Kidney (tissue), 14 donors: ENCODE results near the gene SBNO2. TPM values are rescaled to one million over a fixed set of nuclear protein-coding genes. Genes with fewer than 3 reads are reported as not detected.

Source experiments
- DNase-seq, 5 donors: peaks; one replicate each; pipeline ENCODE4 v3.0.0-alpha.2; 2013 to 2020
- FAIRE-seq: peaks from 2 replicates; lab custom pipeline; 2012; peaks lifted over from hg19 to GRCh38; lab: Jason Lieb, UNC
- H3K27ac ChIP-seq, 2 donors: one replicate each; pipeline ENCODE4 v1.7.0; 2013; ENCODE audit warnings: low read depth in 2 of 2, low read length in 2 of 2, inconsistent platforms in 1 of 2
- H3K27me3 ChIP-seq: one replicate; pipeline ENCODE4 v1.7.1; 2013; ENCODE audit warnings: low read length, inconsistent platforms; ENCODE audit not compliant: control insufficient read depth, insufficient read depth
- H3K36me3 ChIP-seq, 3 donors: one replicate each; pipeline versions ENCODE4 v1.7.0 to v1.7.1; 2013; ENCODE audit warnings: low read length in 3 of 3, control low read depth in 1 of 3, inconsistent platforms in 1 of 3; ENCODE audit not compliant: insufficient read depth in 3 of 3, control insufficient read depth in 2 of 3
- H3K4me1 ChIP-seq, 3 donors: one replicate each; pipeline versions ENCODE4 v1.7.0 to v1.7.1; 2013; ENCODE audit warnings: low read length in 3 of 3, inconsistent platforms in 1 of 3, low read depth in 1 of 3; ENCODE audit not compliant: control insufficient read depth in 2 of 3, insufficient read depth in 2 of 3
- H3K4me3 ChIP-seq, 3 donors: one replicate each; pipeline versions ENCODE4 v1.7.0 to v1.8.1; 2013; ENCODE audit warnings: low read length in 3 of 3, control low read depth in 1 of 3, inconsistent platforms in 1 of 3
- H3K9ac ChIP-seq, 3 donors: one replicate each; pipeline versions ENCODE4 v1.7.0 to v1.7.1; 2013; ENCODE audit warnings: low read length in 3 of 3, control low read depth in 1 of 3, inconsistent platforms in 1 of 3
- H3K9me3 ChIP-seq, 3 donors: one replicate each; pipeline versions ENCODE4 v1.7.0 to v1.7.1; 2013; ENCODE audit warnings: low read length in 3 of 3, control low read depth in 1 of 3, inconsistent platforms in 1 of 3; ENCODE audit not compliant: control insufficient read depth in 2 of 3, insufficient read depth in 1 of 3
- intact Hi-C: fragments of 100-400 bp; cut with DNase I; formaldehyde crosslinking; loops from one replicate; pipeline ENCODE4 v1.11.1; 2022
- polyA plus RNA-seq: library from polyadenylated mRNA; stranded (reverse); fragments of 350-450 nt; fragmentation: Illumina TruSeq; extraction: RNeasy Lipid Tissue Mini Kit (QIAGEN cat#74804); gene quantifications from one replicate; pipeline ENCODE4 v1.2.3, GENCODE V29; 2014; ENCODE audit warnings: low read depth, low replicate concordance; ENCODE audit not compliant: insufficient read depth
- total RNA-seq: library from RNA; stranded (reverse); fragmentation: NEBNext Ultra II Directional; extraction: Animal tissue kit (Norgen Biotek cat#: 25700); gene quantifications from one replicate; pipeline ENCODE4 v1.2.1, GENCODE V29; 2021
- TF ChIP-seq, protein P1 (sequence below): IDR thresholded peaks from 3 replicates; pipeline ENCODE4 v1.5.1; 2012; ENCODE audit warnings: mild to moderate bottlenecking, moderate library complexity, borderline replicate concordance; ENCODE audit not compliant: insufficient read depth; ENCODE audit errors: extremely low read depth
- donor health status: control.
- donor health status: control.
- donor health status: control.
- donor health status: control.
- donor health status: control.
- donor health status: DM: yes; HTN: yes; CAD: no.
- donor health status: Normal renal cell carcinoma (clear cell type).

The SBNO2 gene
- total and polyA plus RNA-seq, 2 donors from 2014 or later: 12.2 to 156 TPM

DNA sequence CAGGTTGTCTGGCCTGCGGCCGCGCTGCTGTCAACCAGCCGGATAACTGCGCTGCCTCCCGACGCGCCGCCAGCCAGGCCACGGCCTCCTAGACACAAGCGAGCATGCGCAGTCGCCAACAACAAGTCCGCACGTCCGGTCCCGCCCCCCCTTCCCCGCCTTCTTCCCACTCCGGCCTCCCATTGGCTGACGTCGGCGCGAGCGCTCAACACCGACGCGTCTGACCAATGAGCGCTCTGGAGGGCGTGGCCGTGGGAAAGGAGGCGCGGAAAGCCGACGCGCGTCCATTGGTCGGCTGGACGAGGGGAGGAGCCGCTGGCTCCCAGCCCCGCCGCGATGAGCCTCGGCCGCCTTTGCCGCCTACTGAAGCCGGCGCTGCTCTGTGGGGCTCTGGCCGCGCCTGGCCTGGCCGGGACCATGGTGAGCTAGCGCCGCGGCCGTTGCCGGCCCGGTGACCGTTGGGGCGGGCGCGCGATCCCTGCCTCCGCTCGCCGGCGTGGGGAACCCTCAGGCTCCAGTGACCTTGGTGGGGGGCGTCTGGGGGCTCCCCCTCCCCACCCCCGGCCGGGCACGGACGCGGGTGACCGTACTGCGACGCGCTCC is 70.3 kb downstream of the SBNO2 start, which contains the start of gene GPX4:
Gene GPX4, plus strand, starts transcription at position 287 of the 603 bp plus-strand sequence. Its CDS starts 50 bp downstream, at position 337.
- DNase-seq (peak; percentile 99 to 100 (median 100)), FAIRE-seq (peak; percentile 73)
- H3K9ac ChIP-seq: peak within 1 kb of the TSS in 2 of 3 donors; percentile 65 to 85
- TF ChIP-seq, protein P1, sequence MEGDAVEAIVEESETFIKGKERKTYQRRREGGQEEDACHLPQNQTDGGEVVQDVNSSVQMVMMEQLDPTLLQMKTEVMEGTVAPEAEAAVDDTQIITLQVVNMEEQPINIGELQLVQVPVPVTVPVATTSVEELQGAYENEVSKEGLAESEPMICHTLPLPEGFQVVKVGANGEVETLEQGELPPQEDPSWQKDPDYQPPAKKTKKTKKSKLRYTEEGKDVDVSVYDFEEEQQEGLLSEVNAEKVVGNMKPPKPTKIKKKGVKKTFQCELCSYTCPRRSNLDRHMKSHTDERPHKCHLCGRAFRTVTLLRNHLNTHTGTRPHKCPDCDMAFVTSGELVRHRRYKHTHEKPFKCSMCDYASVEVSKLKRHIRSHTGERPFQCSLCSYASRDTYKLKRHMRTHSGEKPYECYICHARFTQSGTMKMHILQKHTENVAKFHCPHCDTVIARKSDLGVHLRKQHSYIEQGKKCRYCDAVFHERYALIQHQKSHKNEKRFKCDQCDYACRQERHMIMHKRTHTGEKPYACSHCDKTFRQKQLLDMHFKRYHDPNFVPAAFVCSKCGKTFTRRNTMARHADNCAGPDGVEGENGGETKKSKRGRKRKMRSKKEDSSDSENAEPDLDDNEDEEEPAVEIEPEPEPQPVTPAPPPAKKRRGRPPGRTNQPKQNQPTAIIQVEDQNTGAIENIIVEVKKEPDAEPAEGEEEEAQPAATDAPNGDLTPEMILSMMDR: no peak
- intact Hi-C loops: no loop called here
- peak within 1 kb of the TSS; percentile 95 to 99 for H3K27ac ChIP-seq
- no peaks in the 10 kb centered on the region for H3K9me3 ChIP-seq
- H3K36me3 ChIP-seq: peaks cover 0 to 10% (median 2%) of the 10 kb centered on the region in 3 donors
- no peaks in the 10 kb centered on the region for H3K27me3 ChIP-seq
- peak within 1 kb of the TSS; percentile 53 to 74 (median 65) for H3K4me3 ChIP-seq
- peaks cover 0 to 32% (median 25%) of the 10 kb centered on the region in 3 donors for H3K4me1 ChIP-seq

- H3K4me3 ChIP-seq: peak overlapping the region in 2 of 3 donors; percentile 56 to 61
- DNase-seq (no peak), FAIRE-seq (no peak)
Observed at GRCh38 chr19:1103132-1103707, 70.8 kb downstream of the SBNO2 start.

DNA sequence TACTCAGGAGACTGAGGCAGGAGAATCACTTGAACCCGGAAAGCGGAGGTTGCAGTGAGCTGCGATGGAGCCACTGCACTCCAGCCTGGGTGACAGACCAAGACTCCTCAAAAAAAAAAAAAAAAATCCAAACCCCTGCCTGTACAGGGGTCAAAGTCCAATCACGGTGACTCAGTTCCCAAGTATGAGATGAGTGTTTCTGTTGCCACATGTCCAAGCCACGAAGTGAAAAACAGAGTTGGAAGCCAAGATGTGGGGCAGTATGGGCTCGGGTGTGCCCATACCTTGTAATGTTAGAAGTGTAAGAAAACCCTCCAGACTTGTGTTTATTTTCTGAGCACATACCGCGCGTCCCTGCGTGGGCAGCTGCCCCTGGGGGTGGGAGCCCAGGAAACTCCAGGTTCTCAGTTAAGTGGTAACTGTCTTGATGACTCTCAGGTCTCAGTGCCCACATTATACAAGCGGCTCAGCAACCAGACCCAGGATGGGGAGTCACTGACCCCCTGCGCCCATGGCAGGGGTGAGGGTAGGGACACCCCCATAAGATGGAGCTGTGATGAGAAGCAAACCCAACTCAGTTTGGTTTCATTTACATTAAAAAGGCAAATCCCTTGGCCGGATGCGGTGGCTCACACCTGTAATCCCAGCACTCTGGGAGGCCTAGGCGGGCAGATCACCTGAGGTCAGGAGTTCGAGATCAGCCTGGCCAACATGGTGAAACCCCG is 71.5 kb downstream of the SBNO2 start:
- Histone ChIP-seq H3K36me3 (peaks cover 0 to 8% (median 2%) of the 10 kb centered on the region in 3 donors), H3K9ac (peak overlapping the region in 2 of 3 donors; percentile 15 to 66), H3K27me3 (no peaks in the 10 kb centered on the region), H3K9me3 (no peaks in the 10 kb centered on the region), H3K4me3 (no peak overlapping the region), H3K27ac (peak overlapping the region; percentile 89 to 96), H3K4me1 (peaks cover 0 to 39% (median 28%) of the 10 kb centered on the region in 3 donors)
- FAIRE-seq (no peak), DNase-seq (peak in 2 of 5 donors; percentile 40 to 62)
- intact Hi-C loops: no loop called here
- TF ChIP-seq, protein P1: no peak

More at GRCh38 chr19:1103132-1103707, 70.8 kb downstream of the SBNO2 start:
- H3K9ac ChIP-seq: peak overlapping the region in 2 of 3 donors; percentile 65 to 75
- H3K9me3 ChIP-seq: no peaks in the 10 kb centered on the region
- peaks cover 0 to 36% (median 28%) of the 10 kb centered on the region in 3 donors for H3K4me1 ChIP-seq
- TF ChIP-seq, protein P1: no peak
- peaks cover 0 to 10% (median 2%) of the 10 kb centered on the region in 3 donors for H3K36me3 ChIP-seq
- intact Hi-C loops: no loop called here
- H3K27ac ChIP-seq: peak overlapping the region; percentile 89 to 96
- no peaks in the 10 kb centered on the region for H3K27me3 ChIP-seq
